GM23338 (cell line): Measurements from ENCODE around the gene MS4A13.

Source experiments
- EZH2 ChIP-seq: fragments of 200-600 bp; sonication (generic); IDR thresholded peaks from one replicate; pipeline ENCODE4 v1.8.0; 2017; ENCODE audit warnings: antibody characterized with exemption, mild to moderate bottlenecking, low read depth; ENCODE audit not compliant: unreplicated experiment
- JUNB ChIP-seq: IDR thresholded peaks from one replicate; pipeline ENCODE4 v1.6.1; 2016; ENCODE audit warnings: antibody characterized with exemption; ENCODE audit not compliant: unreplicated experiment
- POLR2AphosphoS5 ChIP-seq: IDR thresholded peaks from 2 replicates; pipeline ENCODE4 v1.6.1; 2016; ENCODE audit warnings: antibody characterized with exemption, low read depth
- TF ChIP-seq, protein P1 (sequence below), 2 experiments: fragments of 200-600 bp in 1 of 2; sonication (generic) in 1 of 2; conservative IDR thresholded peaks; 2 replicates each; pipeline versions ENCODE4 v1.5.1 to v1.6.1; 2016 to 2017; ENCODE audit warnings: antibody characterized with exemption in 2 of 2, low read depth in 2 of 2, mild to moderate bottlenecking in 2 of 2, moderate library complexity in 1 of 2

DNA sequence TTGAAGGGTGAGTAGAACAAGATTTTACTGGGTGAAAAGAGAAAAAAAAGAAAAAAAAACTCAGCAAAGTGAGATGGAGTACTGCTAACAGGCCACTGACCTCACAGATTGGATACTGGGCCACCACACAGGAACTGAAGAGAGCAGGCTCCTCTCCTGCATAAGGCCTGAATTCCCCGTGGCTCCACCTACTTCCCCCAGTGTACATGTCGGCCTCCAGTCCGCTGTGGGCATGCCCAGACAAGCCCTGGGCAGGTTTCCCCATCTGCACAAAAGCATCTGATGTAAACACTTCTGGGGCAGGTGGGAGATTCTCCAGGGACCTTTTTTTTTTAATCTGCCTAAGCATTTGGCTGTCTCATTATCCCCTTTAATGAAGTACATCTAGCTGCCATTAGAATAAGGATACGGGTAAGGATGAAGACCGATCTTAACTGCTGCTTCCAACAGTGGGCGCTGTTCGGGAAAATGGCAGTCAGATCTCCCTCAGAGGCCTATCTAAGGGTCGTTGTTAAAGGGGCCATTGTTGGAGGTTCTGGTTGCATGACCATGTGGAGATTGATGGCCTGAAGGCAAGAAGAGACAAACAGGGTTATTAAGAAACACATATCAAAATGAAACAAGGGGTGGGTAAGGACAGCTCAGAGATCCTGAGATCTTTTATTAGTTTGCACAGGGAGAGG lies 48.5 kb downstream of the MS4A13 start:
- no peak for TF ChIP-seq POLR2AphosphoS5
- TF ChIP-seq, protein P1, sequence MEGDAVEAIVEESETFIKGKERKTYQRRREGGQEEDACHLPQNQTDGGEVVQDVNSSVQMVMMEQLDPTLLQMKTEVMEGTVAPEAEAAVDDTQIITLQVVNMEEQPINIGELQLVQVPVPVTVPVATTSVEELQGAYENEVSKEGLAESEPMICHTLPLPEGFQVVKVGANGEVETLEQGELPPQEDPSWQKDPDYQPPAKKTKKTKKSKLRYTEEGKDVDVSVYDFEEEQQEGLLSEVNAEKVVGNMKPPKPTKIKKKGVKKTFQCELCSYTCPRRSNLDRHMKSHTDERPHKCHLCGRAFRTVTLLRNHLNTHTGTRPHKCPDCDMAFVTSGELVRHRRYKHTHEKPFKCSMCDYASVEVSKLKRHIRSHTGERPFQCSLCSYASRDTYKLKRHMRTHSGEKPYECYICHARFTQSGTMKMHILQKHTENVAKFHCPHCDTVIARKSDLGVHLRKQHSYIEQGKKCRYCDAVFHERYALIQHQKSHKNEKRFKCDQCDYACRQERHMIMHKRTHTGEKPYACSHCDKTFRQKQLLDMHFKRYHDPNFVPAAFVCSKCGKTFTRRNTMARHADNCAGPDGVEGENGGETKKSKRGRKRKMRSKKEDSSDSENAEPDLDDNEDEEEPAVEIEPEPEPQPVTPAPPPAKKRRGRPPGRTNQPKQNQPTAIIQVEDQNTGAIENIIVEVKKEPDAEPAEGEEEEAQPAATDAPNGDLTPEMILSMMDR (conservative IDR thresholded peaks at IDR 0.05; ENCODE audit: low read depth in 2 of 2) = peak; percentile 53 to 70
- no peak for TF ChIP-seq EZH2
- no peak for TF ChIP-seq JUNB
